ENCODE results near the gene OBSCN. TPM values are rescaled to one million over a fixed set of nuclear protein-coding genes. Genes with fewer than 3 reads are reported as not detected.

OBSCN gene
- total and polyA plus RNA-seq, 9 donors = 184 to 401 (median 297) TPM

GRCh38 chr1:228364706-228365213 is 156.9 kb downstream of the OBSCN start:
- DNase-seq = no peak
- H3K27me3 ChIP-seq (ENCODE audit: control insufficient read depth, insufficient read depth, low read length) = peaks cover 3% of the 10 kb centered on the region
- H3K9me3 ChIP-seq (replicated peaks; ENCODE audit: control insufficient read depth, low read depth, low read length) = no peaks in the 10 kb centered on the region
- H3K4me3 ChIP-seq (ENCODE audit: low read length) = no peak overlapping the region
- H3K27ac ChIP-seq (ENCODE audit: low read length) = no peak overlapping the region
- WGBS (ENCODE audit: insufficient coverage) = 79% methylated on average over 15 of the region's 19 CpGs
- peaks cover 34% of the 10 kb centered on the region for H3K36me3 ChIP-seq (ENCODE audit: control insufficient read depth, insufficient read depth, low read length)
- peaks cover 37% of the 10 kb centered on the region for H3K4me1 ChIP-seq (ENCODE audit: control insufficient read depth, insufficient read depth, low read length)

- DNase-seq = no peak
- Histone ChIP-seq H3K27me3 (ENCODE audit: control insufficient read depth, insufficient read depth, low read length) (peaks cover 3% of the 10 kb centered on the region), H3K9me3 (replicated peaks; ENCODE audit: control insufficient read depth, low read depth, low read length) (no peaks in the 10 kb centered on the region), H3K4me1 (ENCODE audit: control insufficient read depth, insufficient read depth, low read length) (peaks cover 43% of the 10 kb centered on the region), H3K36me3 (ENCODE audit: control insufficient read depth, insufficient read depth, low read length) (peaks cover 34% of the 10 kb centered on the region), H3K27ac (ENCODE audit: low read length) (no peak overlapping the region), H3K4me3 (ENCODE audit: low read length) (no peak overlapping the region)
- 67% methylated on average over 9 of the region's 20 CpGs for WGBS (ENCODE audit: insufficient coverage)
Observed at GRCh38 chr1:228365271-228366061, 157.6 kb downstream of the OBSCN start.

GRCh38 chr1:228366062-228366865 is 158.4 kb downstream of the OBSCN start:
- H3K4me1 ChIP-seq (ENCODE audit: control insufficient read depth, insufficient read depth, low read length) = peaks cover 47% of the 10 kb centered on the region
- H3K27ac ChIP-seq (ENCODE audit: low read length) = no peak overlapping the region
- H3K4me3 ChIP-seq (ENCODE audit: low read length) = no peak overlapping the region
- peaks cover 3% of the 10 kb centered on the region for H3K27me3 ChIP-seq (ENCODE audit: control insufficient read depth, insufficient read depth, low read length)
- no peaks in the 10 kb centered on the region for H3K9me3 ChIP-seq (replicated peaks; ENCODE audit: control insufficient read depth, low read depth, low read length)
- 86% methylated on average over 18 of the region's 23 CpGs for WGBS (ENCODE audit: insufficient coverage)
- DNase-seq = no peak
- peaks cover 29% of the 10 kb centered on the region for H3K36me3 ChIP-seq (ENCODE audit: control insufficient read depth, insufficient read depth, low read length)

GRCh38 chr1:228366866-228367741 is 159.3 kb downstream of the OBSCN start:
- H3K4me3 ChIP-seq (ENCODE audit: low read length) = no peak overlapping the region
- H3K9me3 ChIP-seq (replicated peaks; ENCODE audit: control insufficient read depth, low read depth, low read length) = no peaks in the 10 kb centered on the region
- peak; percentile 73 for DNase-seq
- peaks cover 3% of the 10 kb centered on the region for H3K27me3 ChIP-seq (ENCODE audit: control insufficient read depth, insufficient read depth, low read length)
- peaks cover 35% of the 10 kb centered on the region for H3K36me3 ChIP-seq (ENCODE audit: control insufficient read depth, insufficient read depth, low read length)
- WGBS (ENCODE audit: insufficient coverage) = 37% methylated on average over 22 of the region's 24 CpGs
- H3K27ac ChIP-seq (ENCODE audit: low read length) = no peak overlapping the region
- H3K4me1 ChIP-seq (ENCODE audit: control insufficient read depth, insufficient read depth, low read length) = peaks cover 54% of the 10 kb centered on the region

- no peak for DNase-seq
- Histone ChIP-seq H3K36me3 (ENCODE audit: control insufficient read depth, insufficient read depth, low read length) (peaks cover 35% of the 10 kb centered on the region), H3K9me3 (replicated peaks; ENCODE audit: control insufficient read depth, low read depth, low read length) (no peaks in the 10 kb centered on the region), H3K4me1 (ENCODE audit: control insufficient read depth, insufficient read depth, low read length) (peaks cover 54% of the 10 kb centered on the region), H3K27ac (ENCODE audit: low read length) (no peak overlapping the region), H3K4me3 (ENCODE audit: low read length) (no peak overlapping the region), H3K27me3 (ENCODE audit: control insufficient read depth, insufficient read depth, low read length) (peaks cover 3% of the 10 kb centered on the region)
- 50% methylated on average over 21 of the region's 25 CpGs for WGBS (ENCODE audit: insufficient coverage)
Observed at GRCh38 chr1:228367798-228368791, 160.3 kb downstream of the OBSCN start.

- peaks cover 43% of the 10 kb centered on the region for H3K36me3 ChIP-seq (ENCODE audit: control insufficient read depth, insufficient read depth, low read length)
- H3K4me1 ChIP-seq (ENCODE audit: control insufficient read depth, insufficient read depth, low read length) = peaks cover 56% of the 10 kb centered on the region
- no peak overlapping the region for H3K27ac ChIP-seq (ENCODE audit: low read length)
- peaks cover 3% of the 10 kb centered on the region for H3K27me3 ChIP-seq (ENCODE audit: control insufficient read depth, insufficient read depth, low read length)
- no peak overlapping the region for H3K4me3 ChIP-seq (ENCODE audit: low read length)
- 79% methylated on average over 13 of the region's 15 CpGs for WGBS (ENCODE audit: insufficient coverage)
- no peak for DNase-seq
- no peaks in the 10 kb centered on the region for H3K9me3 ChIP-seq (replicated peaks; ENCODE audit: control insufficient read depth, low read depth, low read length)
Observed at GRCh38 chr1:228368801-228369607, 161.2 kb downstream of the OBSCN start.

GRCh38 chr1:228369608-228370438 is 162.0 kb downstream of the OBSCN start:
- 87% methylated on average over 18 of the region's 18 CpGs for WGBS (ENCODE audit: insufficient coverage)
- peaks cover 64% of the 10 kb centered on the region for H3K4me1 ChIP-seq (ENCODE audit: control insufficient read depth, insufficient read depth, low read length)
- H3K9me3 ChIP-seq (replicated peaks; ENCODE audit: control insufficient read depth, low read depth, low read length) = no peaks in the 10 kb centered on the region
- H3K27ac ChIP-seq (ENCODE audit: low read length) = no peak overlapping the region
- H3K4me3 ChIP-seq (ENCODE audit: low read length) = no peak overlapping the region
- DNase-seq = no peak
- H3K36me3 ChIP-seq (ENCODE audit: control insufficient read depth, insufficient read depth, low read length) = peaks cover 46% of the 10 kb centered on the region
- H3K27me3 ChIP-seq (ENCODE audit: control insufficient read depth, insufficient read depth, low read length) = peaks cover 3% of the 10 kb centered on the region

GRCh38 chr1:228370439-228370940 is 162.6 kb downstream of the OBSCN start:
- Histone ChIP-seq H3K4me1 (ENCODE audit: control insufficient read depth, insufficient read depth, low read length) (peaks cover 70% of the 10 kb centered on the region), H3K9me3 (replicated peaks; ENCODE audit: control insufficient read depth, low read depth, low read length) (no peaks in the 10 kb centered on the region), H3K27me3 (ENCODE audit: control insufficient read depth, insufficient read depth, low read length) (peaks cover 3% of the 10 kb centered on the region), H3K36me3 (ENCODE audit: control insufficient read depth, insufficient read depth, low read length) (peaks cover 43% of the 10 kb centered on the region), H3K27ac (ENCODE audit: low read length) (no peak overlapping the region), H3K4me3 (ENCODE audit: low read length) (no peak overlapping the region)
- no peak for DNase-seq
- WGBS (ENCODE audit: insufficient coverage) = 88% methylated on average over 9 of the region's 10 CpGs

Data from muscle of leg (tissue), 11 donors.